NCI-H460 (cell line): ENCODE data around the gene FANCL. TPM values are rescaled to one million over a fixed set of nuclear protein-coding genes. Genes with fewer than 3 reads are reported as not detected.
"Not testable (repeated sequence)": the region's sequence is repeated elsewhere in the genome, so short reads cannot be mapped to it uniquely, and the experiment has no call there.

Experiments used
- DNase-seq: peaks from one replicate; pipeline ENCODE4 v3.0.0-alpha.2; 2016; ENCODE audit warnings: low read depth; ENCODE audit errors: extremely low read depth
- total RNA-seq: library from RNA; depleted of rRNA; stranded (reverse); fragments of >200 nt; shearing (Covaris generic); gene quantifications from 2 replicates; pipeline ENCODE4 v1.2.3, GENCODE V29; 2014

FANCL gene
- total RNA-seq, 1 experiment from 2014 or later: 28.5 TPM

DNA sequence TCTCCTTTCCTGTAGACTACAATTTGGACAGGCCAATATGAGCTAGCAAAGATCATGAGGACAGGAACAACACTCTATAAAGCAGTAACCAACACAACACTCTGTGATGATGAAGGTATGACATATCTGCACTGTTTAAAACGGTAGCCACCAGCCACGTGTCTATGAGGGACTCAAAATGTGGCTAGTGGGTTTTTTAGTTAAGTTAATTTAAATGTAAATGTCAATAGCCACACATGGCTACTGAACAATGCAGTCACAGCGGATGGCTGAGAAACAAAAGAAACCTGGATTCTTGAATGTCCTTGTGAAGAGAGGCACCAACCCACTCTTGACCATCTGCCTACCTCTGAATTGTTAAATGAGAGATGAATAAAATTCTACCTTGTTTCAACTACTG lies 33.9 kb downstream of the FANCL start:
- no peak for DNase-seq

- no peak for DNase-seq
Observed at GRCh38 chr2:58206785-58207184, 34.3 kb downstream of the FANCL start.

GRCh38 chr2:58204195-58204959 lies 36.7 kb downstream of the FANCL start:
- DNase-seq: no peak

- DNase-seq: no peak
Observed at GRCh38 chr2:58203018-58203417, 38.1 kb downstream of the FANCL start.

DNA sequence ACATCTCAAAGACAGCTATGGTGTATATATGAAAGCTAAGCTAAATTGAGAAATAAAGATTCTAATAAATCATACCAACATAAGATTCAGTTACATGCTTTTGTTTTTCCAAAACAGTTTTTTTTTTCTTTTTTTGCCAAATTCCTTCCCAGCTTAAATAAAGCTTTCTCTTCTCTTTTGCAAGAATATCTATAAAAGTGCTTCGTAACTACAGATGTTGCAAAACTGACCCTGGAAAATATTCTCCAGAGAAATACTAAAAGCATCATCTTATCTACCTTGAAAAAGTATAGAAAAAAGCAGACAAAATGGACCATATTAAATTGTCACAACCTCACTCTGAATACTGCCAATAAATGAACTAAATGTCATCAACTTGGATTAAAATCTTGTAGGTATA lies 38.7 kb downstream of the FANCL start:
- no peak for DNase-seq

DNA sequence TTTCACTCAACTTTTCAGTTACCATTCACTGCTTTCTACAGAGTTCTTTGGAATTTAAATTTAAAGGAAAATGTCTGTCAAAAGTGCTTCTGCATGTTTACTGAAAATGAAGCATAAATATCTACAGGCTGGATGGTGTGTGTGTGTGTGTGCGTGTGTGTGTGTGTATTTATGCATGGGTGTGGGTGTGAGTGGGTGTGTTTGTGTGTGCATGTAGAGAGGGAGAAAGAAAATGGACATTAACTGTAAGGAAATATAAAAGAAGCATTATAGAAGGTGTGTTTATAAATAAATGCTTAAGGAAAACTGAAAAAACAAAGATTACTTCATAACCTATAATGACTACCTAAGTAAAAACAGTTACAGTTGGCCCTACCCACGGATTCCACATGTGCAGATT lies 43.2 kb downstream of the FANCL start:
- DNase-seq: no peak

DNA sequence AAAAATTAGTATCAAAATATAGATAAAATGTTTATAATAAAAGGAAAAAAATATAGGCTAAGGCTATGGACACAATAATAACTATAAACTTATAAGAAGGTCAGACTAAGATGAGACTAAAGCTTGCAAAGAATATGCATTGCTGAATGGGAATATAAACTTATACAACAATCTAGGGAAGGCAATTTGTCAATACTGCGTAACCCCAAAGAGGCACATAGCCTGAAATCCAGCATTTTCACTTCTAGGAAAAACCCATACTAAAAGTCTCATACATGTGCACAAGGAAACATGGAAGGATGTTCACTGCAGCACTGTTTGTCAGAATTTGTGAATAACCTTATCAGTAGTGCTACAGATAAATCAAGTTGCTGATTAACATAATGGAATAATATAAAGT lies 45.5 kb downstream of the FANCL start:
- no peak for DNase-seq

- no peak for DNase-seq
Observed at GRCh38 chr2:58194458-58194857, 46.7 kb downstream of the FANCL start.

DNA sequence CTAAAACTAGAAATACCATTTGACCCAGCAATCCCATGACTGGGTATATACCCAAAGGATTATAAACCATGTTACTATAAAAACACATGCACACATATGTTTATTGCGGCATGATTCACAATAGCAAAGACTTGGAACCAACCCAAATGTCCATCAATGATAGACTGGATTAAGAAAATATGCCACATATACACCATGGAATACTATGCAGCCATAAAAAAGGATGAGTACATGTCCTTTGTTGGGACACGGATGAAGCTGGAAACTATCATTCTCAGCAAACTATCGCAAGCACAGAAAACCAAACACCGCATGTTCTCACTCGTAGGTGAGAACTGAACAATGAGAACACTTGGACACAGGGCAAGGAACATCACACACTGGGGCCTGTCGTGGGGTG lies 54.1 kb downstream of the FANCL start:
- not testable (repeated sequence) for DNase-seq

DNA sequence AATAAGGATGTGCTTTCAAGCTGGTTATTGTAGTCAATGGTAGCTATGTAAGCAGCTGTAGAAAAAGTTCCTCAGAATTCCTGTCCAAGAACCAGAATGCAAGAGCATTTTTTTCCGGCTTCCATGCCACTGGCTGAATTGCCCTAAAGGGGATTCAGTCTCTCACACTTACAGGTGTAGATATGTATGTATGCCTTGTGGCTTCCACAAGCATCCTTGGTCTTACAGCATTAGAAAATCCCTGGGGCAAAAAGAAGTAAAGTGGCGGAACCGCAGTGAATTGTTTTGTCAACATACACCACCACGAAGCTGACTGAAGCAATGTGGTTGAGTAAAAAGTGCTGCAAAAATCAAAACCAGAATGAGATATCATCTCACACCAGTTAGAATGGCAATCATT lies 54.6 kb downstream of the FANCL start:
- DNase-seq: no peak

GRCh38 chr2:58182527-58182926 lies 58.6 kb downstream of the FANCL start:
- no peak for DNase-seq

GRCh38 chr2:58180635-58181034 lies 60.5 kb downstream of the FANCL start:
- DNase-seq: no peak

DNA sequence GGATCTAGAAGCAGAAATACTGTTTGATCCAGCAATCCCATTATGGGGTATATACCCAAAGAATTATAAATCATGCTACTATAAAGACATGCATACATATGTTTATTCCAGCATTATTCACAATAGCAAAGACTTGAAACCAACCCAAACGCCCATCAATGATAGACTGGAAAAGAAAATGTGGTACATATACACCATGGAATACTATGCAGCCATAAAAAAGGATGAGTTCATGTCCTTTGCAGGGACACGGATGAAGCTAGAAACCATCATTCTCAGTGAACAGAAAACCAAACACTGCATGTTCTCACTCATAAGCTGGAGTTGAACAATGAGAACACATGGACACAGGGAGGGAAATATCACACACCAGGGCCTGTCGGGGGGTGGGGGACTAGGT lies 61.0 kb downstream of the FANCL start:
- not testable (repeated sequence) for DNase-seq

GRCh38 chr2:58177187-58177586 lies 63.9 kb downstream of the FANCL start:
- not testable (repeated sequence) for DNase-seq

DNA sequence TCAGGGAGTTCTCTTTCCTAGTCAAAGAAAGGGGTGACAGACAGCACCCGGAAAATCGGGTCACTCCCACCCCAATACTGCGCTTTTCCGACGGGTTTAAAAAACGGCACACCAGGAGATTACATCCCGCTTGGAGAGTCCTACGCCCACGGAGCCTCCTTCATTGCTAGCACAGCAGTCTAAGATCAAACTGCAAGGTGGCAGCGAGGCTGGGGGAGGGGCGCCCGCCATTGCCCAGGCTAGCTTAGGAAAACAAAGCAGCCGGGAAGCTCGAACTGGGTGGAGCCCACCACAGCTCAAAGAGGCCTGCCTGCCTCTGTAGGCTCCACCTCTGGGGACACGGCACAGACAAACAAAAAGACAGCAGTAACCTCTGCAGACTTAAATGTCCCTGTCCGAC lies 69.3 kb downstream of the FANCL start:
- DNase-seq: not testable (repeated sequence)

DNA sequence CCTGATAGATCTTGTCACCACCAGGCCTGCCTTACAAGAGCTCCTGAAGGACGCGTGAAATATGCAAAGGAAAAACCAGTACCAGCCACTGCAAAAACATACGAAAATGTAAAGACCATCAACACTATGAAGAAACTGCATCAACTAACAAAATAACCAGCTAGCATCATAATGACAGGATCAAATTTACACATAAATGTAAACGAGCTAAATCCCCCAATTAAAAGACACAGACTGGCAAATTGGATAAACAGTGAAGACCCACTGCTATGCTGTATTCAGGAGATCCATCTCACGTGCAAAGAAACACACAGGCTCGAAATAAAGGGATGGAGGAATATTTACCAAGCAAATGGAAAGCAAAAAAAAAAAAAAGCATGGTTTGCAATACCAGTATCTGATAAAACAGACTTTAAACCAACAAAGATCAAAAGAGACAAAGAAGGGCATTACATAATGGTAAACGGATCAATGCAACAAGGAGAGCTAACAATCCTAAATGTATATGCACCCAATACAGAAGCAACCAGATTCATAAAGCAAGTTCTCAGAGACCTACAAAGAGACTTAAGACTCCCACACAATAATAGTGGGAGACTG lies 70.7 kb downstream of the FANCL start:
- not testable (repeated sequence) for DNase-seq

DNA sequence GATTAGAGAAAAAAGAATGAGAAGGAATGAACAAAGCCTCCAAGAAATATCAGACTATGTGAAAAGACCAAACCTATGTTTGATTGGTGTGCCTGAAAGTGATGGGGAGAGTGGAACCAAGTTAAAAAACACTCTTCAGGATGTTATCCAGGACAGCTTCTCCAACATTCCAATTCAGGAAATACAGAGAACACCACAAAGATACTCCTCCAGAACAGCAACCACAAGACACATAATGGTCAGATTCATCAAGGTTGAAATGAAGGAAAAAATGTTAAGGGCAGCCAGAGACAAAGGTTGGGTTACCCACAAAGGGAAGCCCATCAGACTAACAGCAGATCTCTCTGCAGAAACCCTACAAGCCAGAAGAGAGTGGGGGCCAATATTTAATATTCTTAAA lies 71.3 kb downstream of the FANCL start:
- DNase-seq: not testable (repeated sequence)

GRCh38 chr2:58168130-58168529 lies 73.0 kb downstream of the FANCL start:
- DNase-seq: not testable (repeated sequence)

DNA sequence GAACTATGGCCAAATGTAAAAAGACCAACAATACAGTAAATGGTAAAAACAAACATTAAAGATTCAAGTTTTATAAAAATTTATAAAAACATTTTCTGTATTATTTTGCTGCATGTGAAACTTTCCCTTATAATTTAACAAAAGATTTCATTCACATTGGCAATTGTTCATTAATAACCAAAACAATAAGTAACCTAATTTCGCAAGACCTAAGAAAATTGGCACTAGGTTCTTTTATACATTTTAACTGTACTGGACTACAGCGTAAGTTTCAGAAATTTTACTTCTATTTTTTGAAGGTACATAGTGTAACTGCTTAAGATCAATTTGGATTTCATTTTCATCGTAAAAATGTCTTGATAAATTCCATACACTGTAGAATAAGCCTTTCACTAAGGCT lies 77.2 kb downstream of the FANCL start:
- DNase-seq: no peak

GRCh38 chr2:58158481-58158880 lies 82.6 kb downstream of the FANCL start:
- no peak for DNase-seq

- no peak for DNase-seq
Observed at GRCh38 chr2:58157754-58158153, 83.4 kb downstream of the FANCL start.

DNA sequence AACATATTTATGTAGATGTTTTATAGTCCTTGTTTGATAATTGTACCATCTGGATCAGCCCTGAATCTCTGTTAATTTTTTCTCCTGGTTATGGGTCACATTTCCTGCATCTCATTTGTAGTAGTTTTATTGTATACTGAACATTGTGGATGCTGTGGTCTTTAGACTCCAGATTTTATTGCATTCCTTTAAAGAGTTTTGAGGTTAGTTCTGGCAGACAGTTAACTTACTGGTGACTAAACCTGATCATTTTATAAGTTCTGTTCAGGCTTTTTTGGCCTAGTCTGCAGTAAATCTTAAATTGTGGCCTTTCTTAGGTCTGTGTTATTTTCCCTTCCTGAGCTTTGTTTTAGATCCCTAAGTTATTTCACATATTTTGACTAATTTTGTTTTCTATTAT lies 84.3 kb downstream of the FANCL start:
- no peak for DNase-seq
